Ishikawa (cell line): ENCODE results near the gene MAGI2.

ENCODE experiments used
- CREB1 ChIP-seq: IDR thresholded peaks from 2 replicates; pipeline ENCODE4 v1.6.1; 2012; ENCODE audit warnings: low read depth
- EP300 ChIP-seq: IDR thresholded peaks from 2 replicates; pipeline ENCODE4 v1.6.1; 2012; ENCODE audit warnings: borderline replicate concordance
- USF1 ChIP-seq: IDR thresholded peaks from 2 replicates; pipeline ENCODE4 v1.6.1; 2012
- TF ChIP-seq, protein P1 (sequence below): IDR thresholded peaks from 2 replicates; pipeline ENCODE4 v1.6.1; 2012
- TF ChIP-seq, protein P2 (sequence below): IDR thresholded peaks from 2 replicates; pipeline ENCODE4 v1.6.1; 2012; ENCODE audit warnings: low read depth, mild to moderate bottlenecking

DNA sequence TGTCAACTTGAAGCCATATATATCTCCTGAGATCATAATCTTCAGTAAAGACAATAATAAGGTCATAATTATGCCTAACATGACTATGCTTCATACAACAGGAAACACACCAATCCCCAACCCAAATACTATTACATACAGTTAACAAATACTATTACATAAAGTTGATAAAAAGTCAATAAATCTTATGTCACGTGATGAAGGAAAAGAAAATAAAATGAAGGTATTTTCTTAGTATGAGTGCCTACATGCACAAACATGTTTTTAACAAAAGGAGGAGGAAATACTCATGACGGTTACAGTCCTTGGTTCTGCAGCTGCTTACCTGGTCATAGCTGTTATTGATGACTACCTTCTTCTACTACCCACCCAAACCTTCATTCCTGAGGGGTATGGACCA, 844.2 kb downstream of the MAGI2 start:
- TF ChIP-seq, protein P1, sequence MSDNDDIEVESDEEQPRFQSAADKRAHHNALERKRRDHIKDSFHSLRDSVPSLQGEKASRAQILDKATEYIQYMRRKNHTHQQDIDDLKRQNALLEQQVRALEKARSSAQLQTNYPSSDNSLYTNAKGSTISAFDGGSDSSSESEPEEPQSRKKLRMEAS = no peak
- TF ChIP-seq, protein P2, sequence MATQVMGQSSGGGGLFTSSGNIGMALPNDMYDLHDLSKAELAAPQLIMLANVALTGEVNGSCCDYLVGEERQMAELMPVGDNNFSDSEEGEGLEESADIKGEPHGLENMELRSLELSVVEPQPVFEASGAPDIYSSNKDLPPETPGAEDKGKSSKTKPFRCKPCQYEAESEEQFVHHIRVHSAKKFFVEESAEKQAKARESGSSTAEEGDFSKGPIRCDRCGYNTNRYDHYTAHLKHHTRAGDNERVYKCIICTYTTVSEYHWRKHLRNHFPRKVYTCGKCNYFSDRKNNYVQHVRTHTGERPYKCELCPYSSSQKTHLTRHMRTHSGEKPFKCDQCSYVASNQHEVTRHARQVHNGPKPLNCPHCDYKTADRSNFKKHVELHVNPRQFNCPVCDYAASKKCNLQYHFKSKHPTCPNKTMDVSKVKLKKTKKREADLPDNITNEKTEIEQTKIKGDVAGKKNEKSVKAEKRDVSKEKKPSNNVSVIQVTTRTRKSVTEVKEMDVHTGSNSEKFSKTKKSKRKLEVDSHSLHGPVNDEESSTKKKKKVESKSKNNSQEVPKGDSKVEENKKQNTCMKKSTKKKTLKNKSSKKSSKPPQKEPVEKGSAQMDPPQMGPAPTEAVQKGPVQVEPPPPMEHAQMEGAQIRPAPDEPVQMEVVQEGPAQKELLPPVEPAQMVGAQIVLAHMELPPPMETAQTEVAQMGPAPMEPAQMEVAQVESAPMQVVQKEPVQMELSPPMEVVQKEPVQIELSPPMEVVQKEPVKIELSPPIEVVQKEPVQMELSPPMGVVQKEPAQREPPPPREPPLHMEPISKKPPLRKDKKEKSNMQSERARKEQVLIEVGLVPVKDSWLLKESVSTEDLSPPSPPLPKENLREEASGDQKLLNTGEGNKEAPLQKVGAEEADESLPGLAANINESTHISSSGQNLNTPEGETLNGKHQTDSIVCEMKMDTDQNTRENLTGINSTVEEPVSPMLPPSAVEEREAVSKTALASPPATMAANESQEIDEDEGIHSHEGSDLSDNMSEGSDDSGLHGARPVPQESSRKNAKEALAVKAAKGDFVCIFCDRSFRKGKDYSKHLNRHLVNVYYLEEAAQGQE = no peak
- no peak for TF ChIP-seq EP300
- no peak for TF ChIP-seq USF1
- TF ChIP-seq CREB1 = no peak
